Activated naive CD4-positive, alpha-beta T cell treated with anti-CD3 and anti-CD28 coated beads for 36 hours (primary cell): Measurements from ENCODE around the gene PANK1. TPM values are rescaled to one million over a fixed set of nuclear protein-coding genes. Genes with fewer than 3 reads are reported as not detected.

Experiments
- CTCF ChIA-PET: fragments of 350-600 bp; sonication (Branson Sonifier 250); formaldehyde crosslinking; loops from one replicate; lab custom pipeline; 2021; ENCODE audit warnings: antibody characterized with exemption; lab: Charles Lee
- DNase-seq: peaks from one replicate; pipeline ENCODE4 v3.0.0-alpha.2; 2020
- H3K27ac Mint-ChIP-seq: one replicate; pipeline ENCODE4 v1.8.0; 2021; ENCODE audit warnings: mild to moderate bottlenecking, mixed read lengths
- H3K27me3 Mint-ChIP-seq: one replicate; pipeline ENCODE4 v1.8.0; 2021; ENCODE audit warnings: low read depth, mixed read lengths
- H3K36me3 Mint-ChIP-seq: one replicate; pipeline ENCODE4 v1.8.0; 2021; ENCODE audit warnings: low read depth, mixed read lengths
- H3K4me1 Mint-ChIP-seq: one replicate; pipeline ENCODE4 v1.8.0; 2021; ENCODE audit warnings: low read depth, mixed read lengths
- H3K4me3 Mint-ChIP-seq: one replicate; pipeline ENCODE4 v1.8.0; 2021; ENCODE audit warnings: mild to moderate bottlenecking, moderate library complexity, mixed read lengths
- H3K9me3 Mint-ChIP-seq: one replicate; pipeline ENCODE4 v1.8.0; 2021; ENCODE audit warnings: mixed read lengths
- intact Hi-C: fragments of 100-400 bp; cut with micrococcal nuclease; formaldehyde crosslinking; loops from one replicate; pipeline ENCODE4 v1.15.1; 2023
- total RNA-seq, 2 experiments: library from RNA; stranded (reverse); gene quantifications; one replicate each; pipeline ENCODE4 v1.2.3, GENCODE V29; 2021

Gene PANK1
- 1 to 10 TPM; 1.6 to 2.2 TPM for total RNA-seq

DNA sequence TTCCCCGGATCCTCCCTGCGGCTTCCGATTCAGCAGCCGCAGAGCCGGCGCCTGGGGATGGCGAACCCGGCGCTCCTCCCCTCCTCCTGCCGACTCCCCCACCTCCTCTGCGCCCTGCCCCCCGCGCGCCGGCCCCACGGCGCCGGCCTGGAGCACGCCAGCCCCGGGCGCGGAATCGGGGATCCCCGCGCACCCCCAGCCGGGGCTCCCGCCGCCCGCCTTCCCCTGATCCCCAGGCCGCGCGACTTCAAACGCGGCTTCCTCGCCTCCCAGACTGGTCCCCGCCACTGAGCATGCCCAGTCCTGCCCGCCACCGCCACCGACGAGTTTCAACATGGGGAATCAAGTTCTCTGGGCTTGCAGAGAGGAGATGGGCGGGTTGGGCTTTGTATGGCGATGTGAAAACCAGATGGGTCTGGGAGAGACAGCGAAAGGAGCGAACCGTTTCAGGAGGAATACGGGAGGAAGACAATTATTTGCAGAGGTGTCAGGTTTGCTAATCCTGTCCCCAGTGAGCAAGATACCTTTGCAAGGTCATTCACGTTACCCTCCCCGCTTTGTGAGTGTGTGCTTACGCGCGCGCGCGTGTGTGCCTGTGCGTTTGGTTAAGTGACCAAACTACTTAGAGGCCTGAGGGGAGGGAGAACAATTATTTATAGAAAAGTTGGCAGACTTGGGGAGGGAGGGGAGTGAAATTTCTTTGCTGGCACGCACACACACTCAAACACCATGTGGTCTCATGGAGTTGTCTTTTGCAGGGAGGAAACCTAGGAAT is at the start of gene PANK1:
Gene PANK1, minus strand, starts transcription at position 276 of the 775 bp plus-strand sequence. CDS start 351 bp downstream, outside the sequence.
- Mint-ChIP-seq H3K4me3 (peak within 1 kb of the TSS; percentile 5), H3K9me3 (no peaks in the 10 kb centered on the region), H3K4me1 (peaks cover 8% of the 10 kb centered on the region), H3K27me3 (peaks cover 4% of the 10 kb centered on the region), H3K27ac (peak within 1 kb of the TSS; percentile 72), H3K36me3 (no peaks in the 10 kb centered on the region)
- intact Hi-C loops = loop anchor here (1.0 to 10.0 kb wide), 6 partner anchors 56 to 1230 kb away; partner anchors contain the start of genes KIF20B and RPP30
- CTCF ChIA-PET = no interaction called here
- DNase-seq = peak; percentile 79

DNA sequence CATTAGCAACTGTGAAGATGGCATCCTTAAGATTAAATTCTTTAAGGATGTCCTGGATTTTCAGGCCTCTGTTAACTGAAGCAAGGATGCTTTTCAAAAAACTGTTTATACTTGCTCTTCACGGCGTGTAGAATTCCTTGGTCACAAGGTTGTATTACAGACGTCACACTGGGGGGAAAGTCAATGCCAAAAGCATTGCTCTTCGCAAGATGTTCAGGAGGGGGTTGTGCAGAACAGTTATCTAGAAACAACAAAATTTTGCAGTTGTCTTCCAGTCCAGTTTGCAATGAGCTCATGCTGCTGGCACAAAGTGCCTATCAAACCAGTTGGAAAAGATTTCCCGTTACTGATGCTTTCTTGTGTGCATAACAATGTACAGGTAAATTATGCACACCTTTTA is 48.1 kb upstream of the PANK1 start:
- CTCF ChIA-PET = interaction anchor here (0.8 kb wide), 2 partner anchors 18 to 130 kb away, joined by 3 read pairs; no protein-coding TSS in a partner anchor
- no peaks in the 10 kb centered on the region for H3K4me1 Mint-ChIP-seq

DNA sequence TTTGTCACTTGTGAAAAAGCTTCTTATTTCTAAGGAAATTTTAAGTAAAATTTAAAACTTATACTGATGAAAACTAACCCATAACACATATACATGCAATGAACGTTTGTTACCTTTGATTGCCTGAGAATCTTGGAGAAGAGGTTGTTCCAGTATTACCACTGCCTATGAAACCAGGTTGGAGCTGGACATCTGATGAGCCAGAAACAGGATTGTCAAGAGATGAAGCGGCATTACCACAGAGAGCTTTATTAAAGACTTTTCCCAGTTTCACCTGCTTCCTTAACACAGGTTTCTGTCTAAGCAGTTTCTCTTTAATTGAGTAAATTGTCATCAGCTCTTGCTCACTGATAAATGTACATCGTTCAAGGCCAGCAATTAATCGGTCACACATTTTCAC is 47.4 kb upstream of the PANK1 start:
- H3K27me3 Mint-ChIP-seq = no peaks in the 10 kb centered on the region
- CTCF ChIA-PET = no interaction called here
- intact Hi-C loops = no loop called here
- no peak for DNase-seq
- H3K9me3 Mint-ChIP-seq = no peaks in the 10 kb centered on the region
- no peak overlapping the region for H3K27ac Mint-ChIP-seq
- H3K36me3 Mint-ChIP-seq = no peaks in the 10 kb centered on the region
- H3K4me3 Mint-ChIP-seq = no peak overlapping the region
- no peaks in the 10 kb centered on the region for H3K4me1 Mint-ChIP-seq

More for the DNA sequence above, 48.1 kb upstream of the PANK1 start:
- Mint-ChIP-seq H3K4me3 (no peak overlapping the region), H3K36me3 (no peaks in the 10 kb centered on the region), H3K27ac (no peak overlapping the region), H3K9me3 (no peaks in the 10 kb centered on the region), H3K27me3 (no peaks in the 10 kb centered on the region)
- intact Hi-C loops = no loop called here
- no peak for DNase-seq

DNA sequence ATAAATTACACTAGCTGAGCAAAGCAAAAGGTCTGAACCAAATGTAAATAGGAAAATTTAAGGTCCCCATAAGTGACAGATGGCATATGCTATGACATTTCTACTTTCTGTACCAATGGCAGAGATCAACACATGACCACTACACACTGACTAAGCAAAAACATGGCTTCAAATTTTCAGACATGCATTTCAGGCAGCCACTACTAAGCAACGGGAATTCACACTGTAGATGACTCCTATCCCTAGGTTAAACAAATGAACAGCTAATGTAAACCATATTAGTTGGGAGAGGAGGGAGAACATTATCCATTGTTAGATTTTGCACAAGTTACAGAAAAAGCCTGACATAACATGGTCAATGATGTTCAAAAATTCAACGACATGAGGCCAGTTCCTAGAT is 45.0 kb upstream of the PANK1 start:
- Mint-ChIP-seq H3K9me3 (no peaks in the 10 kb centered on the region), H3K36me3 (no peaks in the 10 kb centered on the region), H3K4me1 (no peaks in the 10 kb centered on the region), H3K4me3 (no peak overlapping the region), H3K27ac (no peak overlapping the region), H3K27me3 (peaks cover 4% of the 10 kb centered on the region)
- intact Hi-C loops = no loop called here
- CTCF ChIA-PET = interaction anchor here (0.7 kb wide), 1 partner anchor 21 kb away, joined by 3 read pairs; no protein-coding TSS in a partner anchor
- no peak for DNase-seq

DNA sequence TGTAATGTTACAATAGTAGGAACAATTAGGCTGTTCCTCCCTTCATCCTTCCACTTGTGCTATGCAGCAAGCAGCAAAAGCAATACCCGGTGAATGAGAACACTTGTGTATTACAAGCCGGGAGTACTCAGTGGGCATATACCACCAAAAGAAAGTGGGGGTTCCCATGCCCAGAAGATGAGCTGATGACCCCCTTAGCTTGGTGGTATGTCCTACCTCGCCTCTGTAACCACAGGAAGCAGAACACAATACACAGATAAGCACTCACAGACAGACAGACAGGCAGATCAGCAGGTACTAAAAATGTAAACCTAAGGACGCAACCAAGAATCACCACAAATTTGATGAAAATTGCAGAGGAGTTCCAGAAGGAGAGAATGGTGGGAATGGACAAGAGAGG is 40.9 kb upstream of the PANK1 start:
- H3K27ac Mint-ChIP-seq = no peak overlapping the region
- peaks cover 15% of the 10 kb centered on the region for H3K27me3 Mint-ChIP-seq
- H3K9me3 Mint-ChIP-seq = no peaks in the 10 kb centered on the region
- no peaks in the 10 kb centered on the region for H3K36me3 Mint-ChIP-seq
- no peaks in the 10 kb centered on the region for H3K4me1 Mint-ChIP-seq
- intact Hi-C loops = no loop called here
- CTCF ChIA-PET = no interaction called here
- H3K4me3 Mint-ChIP-seq = no peak overlapping the region
- DNase-seq = no peak

DNA sequence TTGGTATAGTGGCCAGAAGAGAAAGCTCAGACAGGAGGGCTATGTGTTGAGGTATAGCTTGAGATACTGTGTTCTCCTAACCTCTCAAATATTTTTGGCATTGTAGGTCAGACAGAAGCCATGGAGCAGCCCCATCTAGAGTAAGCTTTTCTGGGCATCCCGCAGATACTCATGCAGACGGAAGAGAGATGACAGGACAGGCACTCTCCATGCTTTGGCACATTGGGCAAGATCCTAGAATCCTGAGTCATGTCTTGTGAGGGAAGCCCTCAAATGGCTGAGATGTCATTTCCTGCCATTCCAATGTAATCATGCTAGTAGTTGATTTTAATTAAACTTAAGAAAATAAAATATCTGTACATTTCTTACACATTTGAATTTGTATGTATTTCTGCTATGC is 39.6 kb upstream of the PANK1 start:
- no peak for DNase-seq
- Mint-ChIP-seq H3K36me3 (no peaks in the 10 kb centered on the region), H3K27me3 (peaks cover 19% of the 10 kb centered on the region), H3K4me1 (no peaks in the 10 kb centered on the region), H3K4me3 (no peak overlapping the region), H3K9me3 (no peaks in the 10 kb centered on the region), H3K27ac (no peak overlapping the region)
- CTCF ChIA-PET = interaction anchor here (1.5 kb wide), 1 partner anchor 25 kb away, joined by 3 read pairs; no protein-coding TSS in a partner anchor
- intact Hi-C loops = no loop called here

DNA sequence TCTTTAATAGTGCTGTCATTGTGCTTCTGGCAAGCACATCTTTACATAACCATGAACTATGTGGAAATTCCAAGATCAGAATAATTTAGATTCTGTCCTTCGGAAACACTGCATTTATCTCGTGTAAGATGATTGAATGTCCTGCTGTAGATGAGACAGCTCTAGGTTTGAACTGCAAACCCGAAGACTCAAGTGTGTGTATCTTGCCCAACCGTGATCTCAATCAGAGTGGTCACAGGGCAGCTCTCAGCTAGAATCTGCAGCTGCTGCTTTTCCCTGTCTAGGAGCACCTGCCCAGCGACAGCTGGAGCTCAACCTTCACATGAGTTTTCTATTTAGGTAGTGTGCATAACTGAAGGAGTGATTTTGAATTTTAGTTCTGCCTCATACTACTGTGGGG is 38.8 kb upstream of the PANK1 start:
- no peaks in the 10 kb centered on the region for H3K9me3 Mint-ChIP-seq
- CTCF ChIA-PET = interaction anchor here (1.5 kb wide), 1 partner anchor 24 kb away, joined by 3 read pairs; no protein-coding TSS in a partner anchor
- no peaks in the 10 kb centered on the region for H3K36me3 Mint-ChIP-seq
- intact Hi-C loops = no loop called here
- H3K27me3 Mint-ChIP-seq = peaks cover 19% of the 10 kb centered on the region
- no peak overlapping the region for H3K27ac Mint-ChIP-seq
- no peaks in the 10 kb centered on the region for H3K4me1 Mint-ChIP-seq
- no peak overlapping the region for H3K4me3 Mint-ChIP-seq
- DNase-seq = no peak

DNA sequence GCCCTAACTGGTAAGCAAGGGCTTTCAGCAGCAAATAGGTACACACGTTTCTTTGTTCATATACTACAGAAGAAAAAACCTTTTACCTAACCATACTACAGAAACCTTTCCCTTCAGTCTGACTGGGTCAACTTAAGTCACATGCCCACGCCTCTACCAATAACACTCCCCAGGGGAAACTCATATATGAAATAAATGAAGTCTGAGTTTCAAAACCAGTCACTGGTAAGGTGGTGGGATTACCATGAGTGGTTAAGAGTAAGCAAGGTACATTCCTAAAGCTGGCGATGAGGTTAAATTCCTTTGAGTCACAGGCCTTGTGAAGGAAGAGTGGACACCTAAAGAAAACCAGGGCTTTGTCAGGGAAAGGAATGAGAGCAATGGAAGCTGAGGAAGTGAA is 34.9 kb upstream of the PANK1 start:
- H3K36me3 Mint-ChIP-seq = no peaks in the 10 kb centered on the region
- no peak overlapping the region for H3K27ac Mint-ChIP-seq
- H3K4me3 Mint-ChIP-seq = no peak overlapping the region
- intact Hi-C loops = no loop called here
- DNase-seq = no peak
- no peaks in the 10 kb centered on the region for H3K9me3 Mint-ChIP-seq
- H3K4me1 Mint-ChIP-seq = no peaks in the 10 kb centered on the region
- CTCF ChIA-PET = no interaction called here
- H3K27me3 Mint-ChIP-seq = peaks cover 17% of the 10 kb centered on the region

DNA sequence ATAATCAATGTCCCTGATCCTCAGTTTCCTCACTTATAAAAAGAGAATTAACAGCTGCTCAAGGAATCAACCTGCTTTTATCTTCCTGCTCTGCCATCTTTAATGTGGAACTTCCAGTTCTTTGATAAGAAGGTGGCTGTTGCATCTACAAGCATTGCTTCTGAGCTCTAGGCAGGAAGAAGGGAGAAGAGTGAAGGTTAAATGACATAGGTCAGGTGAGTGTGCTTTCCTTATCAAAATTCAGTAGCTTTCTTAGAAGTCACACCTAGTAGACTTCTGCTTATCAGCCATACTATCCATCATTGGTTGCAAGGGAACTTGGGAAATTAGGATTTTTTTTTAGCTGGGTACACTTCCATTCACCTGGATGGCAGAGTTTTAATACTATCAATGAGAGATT is 32.3 kb upstream of the PANK1 start:
- DNase-seq = no peak
- intact Hi-C loops = no loop called here
- Mint-ChIP-seq H3K27me3 (peaks cover 11% of the 10 kb centered on the region), H3K9me3 (no peaks in the 10 kb centered on the region), H3K4me3 (no peak overlapping the region), H3K4me1 (no peaks in the 10 kb centered on the region), H3K36me3 (no peaks in the 10 kb centered on the region), H3K27ac (no peak overlapping the region)
- CTCF ChIA-PET = interaction anchor here (0.6 kb wide), 1 partner anchor 1202 kb away, joined by 3 read pairs; no protein-coding TSS in a partner anchor

DNA sequence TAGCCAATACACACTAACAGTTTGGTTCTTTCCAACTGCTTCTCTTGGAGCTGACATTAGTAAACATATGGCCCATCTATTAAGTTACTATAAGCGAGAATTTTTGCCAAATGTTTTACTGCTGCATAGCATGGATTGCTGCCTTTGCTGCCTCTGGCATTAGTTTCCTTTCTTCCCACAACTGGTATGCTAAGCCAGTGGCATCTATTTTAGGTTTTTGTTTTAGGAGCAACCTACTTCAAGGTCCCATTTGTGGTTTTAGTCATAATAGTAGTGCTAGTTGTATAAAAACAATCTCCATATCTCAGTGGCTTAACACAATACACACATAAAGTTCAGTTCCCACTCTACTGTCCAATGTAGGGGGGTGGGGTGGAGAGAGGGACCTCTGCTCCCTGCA is 25.9 kb upstream of the PANK1 start:
- intact Hi-C loops = no loop called here
- no peaks in the 10 kb centered on the region for H3K4me1 Mint-ChIP-seq
- no peak overlapping the region for H3K4me3 Mint-ChIP-seq
- H3K36me3 Mint-ChIP-seq = no peaks in the 10 kb centered on the region
- CTCF ChIA-PET = no interaction called here
- H3K27me3 Mint-ChIP-seq = peaks cover 3% of the 10 kb centered on the region
- H3K27ac Mint-ChIP-seq = no peak overlapping the region
- no peaks in the 10 kb centered on the region for H3K9me3 Mint-ChIP-seq
- no peak for DNase-seq

DNA sequence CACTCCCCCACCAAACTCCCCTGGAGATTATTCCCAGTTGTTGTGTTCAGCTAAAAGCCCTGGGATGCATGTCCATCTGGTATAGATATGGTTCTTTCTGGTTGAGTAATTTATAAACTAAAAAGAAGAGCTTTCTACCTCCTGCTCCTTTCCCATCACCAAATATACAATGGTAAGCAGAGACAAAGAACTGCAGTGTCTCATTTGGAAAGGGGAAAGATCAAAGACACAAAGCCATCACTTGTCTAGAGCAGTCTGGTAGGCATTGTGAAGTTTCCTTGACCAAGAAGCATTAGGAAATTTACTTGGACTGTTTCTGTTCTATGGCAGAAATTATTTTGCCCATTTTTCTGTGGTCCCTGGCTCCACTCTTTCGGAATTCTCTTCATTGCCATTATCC is 24.9 kb upstream of the PANK1 start:
- intact Hi-C loops = no loop called here
- CTCF ChIA-PET = no interaction called here
- Mint-ChIP-seq H3K36me3 (no peaks in the 10 kb centered on the region), H3K27me3 (peaks cover 3% of the 10 kb centered on the region), H3K9me3 (no peaks in the 10 kb centered on the region), H3K4me1 (no peaks in the 10 kb centered on the region), H3K27ac (no peak overlapping the region), H3K4me3 (no peak overlapping the region)
- no peak for DNase-seq

DNA sequence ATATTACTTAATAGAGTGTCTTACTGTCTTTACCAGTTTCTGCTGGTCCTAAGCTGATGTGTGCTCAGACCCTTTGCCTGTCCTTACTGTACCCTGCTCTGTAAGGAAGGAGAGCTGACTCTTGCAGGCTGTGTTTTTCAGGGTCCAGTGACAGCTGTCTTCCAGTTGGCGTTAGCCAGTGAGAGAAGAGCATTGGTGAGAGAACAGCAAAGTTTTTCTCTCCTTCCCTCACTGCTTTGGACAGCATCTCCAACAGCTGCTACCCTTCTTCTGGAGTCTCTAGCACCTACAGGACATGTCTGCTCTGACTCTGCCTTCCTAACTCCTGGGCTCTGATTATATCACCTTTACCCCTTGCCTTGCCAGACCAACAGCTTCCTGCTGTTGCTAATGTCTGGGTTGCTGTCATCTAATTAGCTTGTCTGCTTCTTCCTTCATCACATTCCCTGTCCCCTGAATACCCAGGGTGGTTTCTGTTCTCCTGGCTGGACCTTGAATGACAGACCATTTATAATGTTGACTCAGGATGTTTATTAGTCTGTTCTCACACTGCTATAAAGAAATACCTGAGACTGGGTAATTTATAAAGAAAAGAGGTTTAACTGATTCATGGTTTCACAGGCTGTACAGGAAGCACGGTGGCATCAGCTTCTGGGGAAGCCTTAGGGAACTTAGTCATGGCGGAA is 23.5 kb upstream of the PANK1 start:
- Mint-ChIP-seq H3K9me3 (no peaks in the 10 kb centered on the region), H3K36me3 (no peaks in the 10 kb centered on the region), H3K27me3 (peaks cover 3% of the 10 kb centered on the region), H3K4me3 (no peak overlapping the region), H3K27ac (no peak overlapping the region), H3K4me1 (no peaks in the 10 kb centered on the region)
- no peak for DNase-seq
- CTCF ChIA-PET = no interaction called here
- intact Hi-C loops = no loop called here
